Mesendoderm (in vitro differentiated cells): ENCODE results near the gene MAML3.

Source experiments
- DNase-seq: peaks from one replicate; pipeline ENCODE4 v3.0.0; 2013
- H2AK5ac ChIP-seq: 2 replicates; pipeline ENCODE4 v1.6.1; 2013; ENCODE audit warnings: low read length, inconsistent platforms
- H2BK120ac ChIP-seq: 2 replicates; pipeline ENCODE4 v1.6.1; 2013; ENCODE audit warnings: low read depth, mild to moderate bottlenecking, low read length, moderate library complexity, mixed read lengths
- H2BK15ac ChIP-seq: replicated peaks from 2 replicates; pipeline ENCODE4 v1.6.1; 2013; ENCODE audit warnings: low read depth, mild to moderate bottlenecking, moderate library complexity
- H2BK5ac ChIP-seq: 2 replicates; pipeline ENCODE4 v1.6.1; 2013; ENCODE audit warnings: low read length, inconsistent platforms
- H3K18ac ChIP-seq: 2 replicates; pipeline ENCODE4 v1.6.1; 2013; ENCODE audit warnings: mild to moderate bottlenecking, low read length, mixed read lengths
- H3K23ac ChIP-seq: one replicate; pipeline ENCODE4 v1.6.1; 2013; ENCODE audit warnings: low read length
- H3K27ac ChIP-seq: 2 replicates; pipeline ENCODE4 v1.5.1; 2013; ENCODE audit warnings: low read depth, mild to moderate bottlenecking, inconsistent platforms, low read length, moderate library complexity
- H3K27me3 ChIP-seq: 2 replicates; pipeline ENCODE4 v1.6.1; 2013; ENCODE audit warnings: low read length, control low read depth, mild to moderate bottlenecking, inconsistent platforms; ENCODE audit not compliant: insufficient read depth, poor library complexity
- H3K36me3 ChIP-seq: 2 replicates; pipeline ENCODE4 v1.6.1; 2013; ENCODE audit warnings: low read length, inconsistent platforms; ENCODE audit not compliant: control insufficient read depth, insufficient read depth
- H3K4ac ChIP-seq: one replicate; pipeline ENCODE4 v1.6.1; 2013; ENCODE audit warnings: low read depth, mild to moderate bottlenecking, low read length, moderate library complexity
- H3K4me1 ChIP-seq: 2 replicates; pipeline ENCODE4 v1.6.1; 2013; ENCODE audit warnings: low read depth, low read length, inconsistent platforms; ENCODE audit not compliant: control insufficient read depth
- H3K4me2 ChIP-seq: 2 replicates; pipeline ENCODE4 v1.6.1; 2013; ENCODE audit warnings: low read length
- H3K4me3 ChIP-seq: 2 replicates; pipeline ENCODE4 v1.5.1; 2013; ENCODE audit warnings: mild to moderate bottlenecking, low read length
- H3K56ac ChIP-seq: one replicate; pipeline ENCODE4 v1.6.1; 2013; ENCODE audit warnings: low read length
- H3K79me1 ChIP-seq: 2 replicates; pipeline ENCODE4 v1.6.1; 2013; ENCODE audit warnings: low read length, inconsistent platforms
- H3K79me2 ChIP-seq: 2 replicates; pipeline ENCODE4 v1.6.1; 2013; ENCODE audit warnings: mild to moderate bottlenecking, low read length; ENCODE audit not compliant: control insufficient read depth, insufficient read depth
- H3K9ac ChIP-seq: 2 replicates; pipeline ENCODE4 v1.6.1; 2013; ENCODE audit warnings: low read length, inconsistent platforms
- H4K5ac ChIP-seq: one replicate; pipeline ENCODE4 v1.6.1; 2013; ENCODE audit warnings: low read length
- H4K8ac ChIP-seq: one replicate; pipeline ENCODE4 v1.6.1; 2013; ENCODE audit warnings: low read depth, mild to moderate bottlenecking, control low read depth, low read length, moderate library complexity
- WGBS: extraction: QIAGEN DNeasy Blood & Tissue Kit; methylation state at CpG from one replicate; pipeline ENCODE4 v1.1.7; 2013; ENCODE audit warnings: low lambda C conversion rate, missing lambda C conversion rate; ENCODE audit not compliant: insufficient coverage; ENCODE audit errors: extremely low coverage; 5-methylcytosine and 5-hydroxymethylcytosine counted together

Gene MAML3

DNA sequence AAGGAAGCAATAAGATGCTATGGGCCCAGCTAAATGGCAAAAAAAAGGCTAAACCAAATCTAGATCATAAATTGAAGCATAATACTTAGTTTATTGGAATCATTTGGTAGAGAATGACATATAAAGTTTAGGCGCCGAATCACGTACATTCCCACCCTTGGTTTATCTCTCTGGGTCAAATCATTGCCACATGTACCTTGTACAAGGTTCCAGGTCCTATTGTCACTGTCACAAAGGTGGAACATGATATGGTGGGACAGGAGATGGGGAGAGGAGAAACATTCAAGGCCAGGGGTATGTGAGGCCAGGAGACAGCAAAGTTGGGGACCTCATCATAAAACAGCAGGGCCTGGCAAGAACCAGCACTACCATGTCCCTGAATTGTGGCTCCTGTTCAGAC is 13.4 kb downstream of the MAML3 start:
- WGBS, result no CpG with 5 or more reads among the region's 3 CpGs
- Histone ChIP-seq H3K4me3 (no peak overlapping the region), H4K8ac (no peak overlapping the region), H3K36me3 (no peaks in the 10 kb centered on the region), H4K5ac (no peak overlapping the region), H2BK15ac (no peak overlapping the region), H3K4me2 (no peak overlapping the region), H3K79me1 (peaks cover 9% of the 10 kb centered on the region), H3K4me1 (peaks cover 1% of the 10 kb centered on the region), H3K23ac (no peak overlapping the region), H3K18ac (no peak overlapping the region), H3K9ac (no peak overlapping the region), H2AK5ac (no peak overlapping the region), H3K27ac (no peak overlapping the region), H3K27me3 (no peaks in the 10 kb centered on the region), H3K56ac (no peak overlapping the region), H2BK120ac (no peak overlapping the region), H3K79me2 (peaks cover 23% of the 10 kb centered on the region), H3K4ac (no peak overlapping the region), H2BK5ac (no peak overlapping the region)
- DNase-seq, result no peak

DNA sequence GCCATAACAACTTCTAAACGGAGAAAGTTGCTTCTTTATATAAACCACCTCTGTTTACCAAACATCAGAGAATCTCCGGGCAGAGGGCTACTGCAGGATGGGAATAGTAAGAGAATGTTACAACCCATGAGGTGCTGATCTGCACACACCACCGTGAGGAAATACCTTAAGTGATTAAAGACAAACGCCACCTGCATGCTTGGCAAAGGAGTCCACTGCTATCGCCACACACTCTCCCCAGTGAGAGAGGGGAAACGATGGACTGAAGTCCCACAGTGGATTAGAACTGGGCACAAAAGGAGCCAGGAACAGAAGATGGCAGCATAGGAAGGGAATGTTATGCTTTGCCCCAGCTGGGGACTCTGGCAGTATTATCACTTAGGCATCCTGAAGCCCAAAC is 15.6 kb downstream of the MAML3 start:
- Histone ChIP-seq H2BK15ac (no peak overlapping the region), H3K4ac (no peak overlapping the region), H3K4me3 (no peak overlapping the region), H2BK5ac (no peak overlapping the region), H4K8ac (no peak overlapping the region), H3K23ac (no peak overlapping the region), H3K79me1 (peaks cover 8% of the 10 kb centered on the region), H3K27me3 (no peaks in the 10 kb centered on the region), H3K9ac (no peak overlapping the region), H3K4me1 (peaks cover 4% of the 10 kb centered on the region), H4K5ac (no peak overlapping the region), H3K56ac (no peak overlapping the region), H3K18ac (peak overlapping the region; percentile 31), H2BK120ac (no peak overlapping the region), H3K4me2 (no peak overlapping the region), H3K36me3 (no peaks in the 10 kb centered on the region), H2AK5ac (no peak overlapping the region), H3K27ac (peak overlapping the region; percentile 49), H3K79me2 (peaks cover 13% of the 10 kb centered on the region)
- no CpG with 5 or more reads among the region's 6 CpGs for WGBS
- peak; percentile 47 for DNase-seq

DNA sequence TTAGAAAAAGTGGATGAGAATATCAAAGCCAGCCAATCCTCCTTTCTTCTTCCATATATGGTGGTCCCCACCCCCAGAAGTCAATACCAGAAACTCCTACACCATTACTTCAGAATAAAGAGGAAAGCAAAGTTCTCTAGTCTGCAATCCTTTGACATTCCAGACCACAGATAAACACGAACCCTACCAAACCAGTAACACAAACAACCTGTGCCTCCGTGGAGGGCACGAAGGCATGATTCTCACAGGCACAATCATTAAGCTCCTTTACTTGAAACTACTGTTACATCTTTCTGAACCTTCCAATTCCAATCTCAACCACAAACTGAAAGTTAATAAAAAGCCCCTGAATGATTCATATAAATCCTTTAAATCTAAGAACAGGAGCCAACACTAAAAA is 16.3 kb downstream of the MAML3 start:
- peak; percentile 78 for DNase-seq
- Histone ChIP-seq H3K36me3 (no peaks in the 10 kb centered on the region), H4K5ac (no peak overlapping the region), H3K27ac (peak overlapping the region; percentile 22), H3K79me1 (peaks cover 4% of the 10 kb centered on the region), H3K18ac (no peak overlapping the region), H2BK5ac (no peak overlapping the region), H3K79me2 (peaks cover 10% of the 10 kb centered on the region), H3K27me3 (no peaks in the 10 kb centered on the region), H4K8ac (no peak overlapping the region), H3K4me2 (no peak overlapping the region), H2BK15ac (no peak overlapping the region), H2BK120ac (no peak overlapping the region), H3K23ac (no peak overlapping the region), H2AK5ac (no peak overlapping the region), H3K4ac (no peak overlapping the region), H3K9ac (no peak overlapping the region), H3K4me1 (peaks cover 4% of the 10 kb centered on the region), H3K56ac (no peak overlapping the region), H3K4me3 (no peak overlapping the region)
- no CpG with 5 or more reads among the region's 3 CpGs for WGBS

DNA sequence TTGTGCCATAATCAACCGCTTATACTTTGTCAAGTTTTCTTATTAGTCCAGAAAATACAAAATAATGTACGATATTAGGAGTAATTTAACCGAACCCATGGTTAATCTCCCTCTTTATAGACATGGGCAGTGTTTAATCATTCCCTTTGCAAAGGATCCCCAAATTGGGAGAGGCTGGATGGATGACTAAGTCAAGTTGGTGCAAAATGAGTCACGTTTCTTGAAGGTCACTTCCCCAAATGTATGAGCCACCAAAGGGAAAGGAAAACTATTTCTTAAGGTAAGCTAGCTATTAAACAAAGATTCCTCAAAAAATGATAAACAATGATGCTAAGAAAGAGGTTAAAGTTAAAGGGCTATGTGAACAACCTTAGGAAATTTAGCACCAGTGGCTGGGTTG is 17.5 kb downstream of the MAML3 start:
- H3K56ac ChIP-seq, result no peak overlapping the region
- no peak overlapping the region for H3K4me3 ChIP-seq
- peaks cover 7% of the 10 kb centered on the region for H3K79me1 ChIP-seq
- no peak overlapping the region for H3K27ac ChIP-seq
- no peaks in the 10 kb centered on the region for H3K36me3 ChIP-seq
- H4K5ac ChIP-seq, result no peak overlapping the region
- no peaks in the 10 kb centered on the region for H3K27me3 ChIP-seq
- no peak overlapping the region for H2BK5ac ChIP-seq
- no peak overlapping the region for H3K9ac ChIP-seq
- no peak overlapping the region for H2BK120ac ChIP-seq
- H4K8ac ChIP-seq, result no peak overlapping the region
- no peak overlapping the region for H3K4ac ChIP-seq
- peaks cover 4% of the 10 kb centered on the region for H3K4me1 ChIP-seq
- no peak for DNase-seq
- no peak overlapping the region for H2AK5ac ChIP-seq
- peaks cover 8% of the 10 kb centered on the region for H3K79me2 ChIP-seq
- H2BK15ac ChIP-seq, result no peak overlapping the region
- no peak overlapping the region for H3K18ac ChIP-seq
- no CpG with 5 or more reads among the region's 4 CpGs for WGBS
- H3K23ac ChIP-seq, result no peak overlapping the region
- no peak overlapping the region for H3K4me2 ChIP-seq

DNA sequence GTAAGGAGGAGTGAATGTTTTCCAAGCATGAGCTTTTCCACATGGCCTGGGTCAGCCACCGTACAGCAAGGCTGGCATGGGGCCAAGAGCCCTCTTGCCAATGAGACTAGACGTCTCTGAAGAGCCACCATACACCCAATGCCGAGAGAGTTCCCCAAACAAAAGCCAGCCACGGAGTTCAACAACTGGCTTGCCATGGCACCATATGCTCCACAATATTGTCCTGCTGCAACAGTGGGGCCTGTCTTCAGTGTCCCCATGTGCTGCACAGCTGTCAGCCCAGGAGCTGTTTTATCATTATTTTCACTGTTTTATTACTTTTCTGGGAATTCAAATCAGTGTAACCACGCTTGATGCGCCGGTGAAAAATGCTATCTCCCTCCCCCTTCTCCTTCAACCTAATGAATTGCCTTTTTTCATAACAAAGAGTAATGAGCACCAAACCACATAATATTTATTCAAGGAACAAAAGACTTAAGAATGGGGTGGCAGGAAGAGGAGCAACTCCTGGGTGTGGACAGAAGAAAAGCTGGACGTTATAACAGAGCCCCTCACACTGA is 18.4 kb downstream of the MAML3 start:
- no peak overlapping the region for H3K18ac ChIP-seq
- H3K27ac ChIP-seq, result no peak overlapping the region
- WGBS, result no CpG with 5 or more reads among the region's 8 CpGs

DNA sequence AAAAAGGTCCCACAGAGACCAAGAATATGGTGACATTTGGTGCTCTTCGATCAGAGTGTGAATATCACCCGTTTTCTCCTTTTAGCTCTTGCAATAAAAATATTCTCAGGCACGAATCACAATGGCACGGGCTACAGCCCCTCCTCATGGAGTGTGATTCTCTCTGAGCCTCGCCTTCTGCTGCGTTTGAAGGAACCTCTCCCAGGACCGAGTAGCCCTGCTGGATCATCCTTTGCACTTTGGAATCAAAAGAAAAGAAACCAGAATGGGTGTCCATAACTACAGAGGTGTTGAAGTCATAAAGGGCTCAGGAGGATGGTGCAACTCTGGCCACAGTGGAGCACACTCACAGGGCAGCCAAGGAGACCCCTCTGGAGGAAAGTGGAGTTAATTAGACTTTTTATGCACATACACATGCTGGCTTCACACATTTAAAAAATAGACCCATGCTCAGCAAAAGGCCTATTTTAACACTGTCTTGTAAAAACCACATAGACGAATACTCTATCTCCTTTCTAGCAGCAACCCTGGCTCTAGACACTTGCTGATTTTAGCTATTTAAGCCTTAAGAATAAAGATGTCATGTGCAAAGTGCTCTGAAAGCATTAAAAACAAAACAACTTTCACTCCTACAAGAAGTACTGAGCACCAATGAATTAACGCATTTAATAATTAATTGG is 19.1 kb downstream of the MAML3 start:
- H3K18ac ChIP-seq, result no peak overlapping the region
- no peak overlapping the region for H3K56ac ChIP-seq
- peaks cover 4% of the 10 kb centered on the region for H3K4me1 ChIP-seq
- no peak for DNase-seq
- H4K8ac ChIP-seq, result no peak overlapping the region
- no peak overlapping the region for H3K27ac ChIP-seq
- H2BK120ac ChIP-seq, result no peak overlapping the region
- H3K36me3 ChIP-seq, result no peaks in the 10 kb centered on the region
- WGBS, result no CpG with 5 or more reads among the region's 9 CpGs
- no peak overlapping the region for H3K4me3 ChIP-seq
- no peak overlapping the region for H3K4ac ChIP-seq
- peaks cover 8% of the 10 kb centered on the region for H3K79me1 ChIP-seq
- peaks cover 6% of the 10 kb centered on the region for H3K79me2 ChIP-seq
- no peak overlapping the region for H3K9ac ChIP-seq
- no peak overlapping the region for H3K4me2 ChIP-seq
- no peaks in the 10 kb centered on the region for H3K27me3 ChIP-seq
- no peak overlapping the region for H2BK5ac ChIP-seq
- H3K23ac ChIP-seq, result no peak overlapping the region
- H2AK5ac ChIP-seq, result no peak overlapping the region
- H2BK15ac ChIP-seq, result peak overlapping the region; percentile 37
- no peak overlapping the region for H4K5ac ChIP-seq

More for the DNA sequence above, 18.4 kb downstream of the MAML3 start:
- Histone ChIP-seq H3K4ac (no peak overlapping the region), H2BK5ac (no peak overlapping the region), H3K4me1 (peaks cover 4% of the 10 kb centered on the region), H3K27me3 (no peaks in the 10 kb centered on the region), H4K8ac (no peak overlapping the region), H3K4me3 (no peak overlapping the region), H4K5ac (no peak overlapping the region), H3K9ac (no peak overlapping the region), H2AK5ac (no peak overlapping the region), H3K36me3 (no peaks in the 10 kb centered on the region), H2BK15ac (no peak overlapping the region), H3K79me2 (peaks cover 6% of the 10 kb centered on the region), H3K56ac (no peak overlapping the region), H3K23ac (no peak overlapping the region), H2BK120ac (no peak overlapping the region), H3K4me2 (no peak overlapping the region), H3K79me1 (peaks cover 9% of the 10 kb centered on the region)
- DNase-seq, result no peak
